ENCODE results near the gene SEC22A.

SEC22A gene

GRCh38 chr3:123300056-123300455 is 98.3 kb downstream of the SEC22A start:
- in situ Hi-C loops (cut with MboI; ENCODE audit: low sequenced_read_pairs): no loop called here
- DNase-seq (ENCODE audit: low spot score in 2 of 2): no peak
- H3K27me3 ChIP-seq (ENCODE audit: low read depth): no peaks in the 10 kb centered on the region
- no peaks in the 10 kb centered on the region for H3K36me3 ChIP-seq (replicated peaks)
- no peak overlapping the region for H3K4me3 ChIP-seq
- no peaks in the 10 kb centered on the region for H3K4me1 ChIP-seq
- no peaks in the 10 kb centered on the region for H3K9me3 ChIP-seq

DNA sequence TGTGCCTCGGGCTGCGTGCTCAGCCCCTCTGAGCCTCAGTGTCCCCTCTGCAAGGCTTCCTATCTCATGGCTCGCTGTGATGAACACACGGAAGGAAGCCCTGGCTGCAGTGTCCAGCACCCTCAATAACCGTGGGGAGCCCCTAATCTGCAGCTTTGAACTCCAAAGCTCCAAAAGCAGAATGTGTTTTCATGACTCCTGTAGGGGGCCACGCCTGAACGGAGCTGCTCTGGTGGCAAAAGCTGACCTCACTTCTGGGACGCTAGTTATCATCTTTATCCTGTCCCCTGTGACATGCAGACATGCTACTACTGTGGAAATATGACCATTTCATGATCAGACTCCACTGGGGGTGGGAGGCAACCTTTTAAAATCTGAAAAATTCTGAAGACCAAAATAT is 98.8 kb downstream of the SEC22A start:
- H3K4me3 ChIP-seq: no peak overlapping the region
- no peaks in the 10 kb centered on the region for H3K9me3 ChIP-seq
- H3K36me3 ChIP-seq (replicated peaks): no peaks in the 10 kb centered on the region
- H3K27me3 ChIP-seq (ENCODE audit: low read depth): no peaks in the 10 kb centered on the region
- no peaks in the 10 kb centered on the region for H3K4me1 ChIP-seq
- in situ Hi-C loops (cut with MboI; ENCODE audit: low sequenced_read_pairs): no loop called here
- DNase-seq (ENCODE audit: low spot score in 2 of 2): no peak

- no peaks in the 10 kb centered on the region for H3K27me3 ChIP-seq (ENCODE audit: low read depth)
- H3K4me1 ChIP-seq: no peaks in the 10 kb centered on the region
- DNase-seq (ENCODE audit: low spot score in 2 of 2): no peak
- H3K36me3 ChIP-seq (replicated peaks): no peaks in the 10 kb centered on the region
- in situ Hi-C loops (cut with MboI; ENCODE audit: low sequenced_read_pairs): no loop called here
- H3K4me3 ChIP-seq: no peak overlapping the region
- H3K9me3 ChIP-seq: no peaks in the 10 kb centered on the region
Observed at GRCh38 chr3:123301331-123302184, 99.8 kb downstream of the SEC22A start.

DNA sequence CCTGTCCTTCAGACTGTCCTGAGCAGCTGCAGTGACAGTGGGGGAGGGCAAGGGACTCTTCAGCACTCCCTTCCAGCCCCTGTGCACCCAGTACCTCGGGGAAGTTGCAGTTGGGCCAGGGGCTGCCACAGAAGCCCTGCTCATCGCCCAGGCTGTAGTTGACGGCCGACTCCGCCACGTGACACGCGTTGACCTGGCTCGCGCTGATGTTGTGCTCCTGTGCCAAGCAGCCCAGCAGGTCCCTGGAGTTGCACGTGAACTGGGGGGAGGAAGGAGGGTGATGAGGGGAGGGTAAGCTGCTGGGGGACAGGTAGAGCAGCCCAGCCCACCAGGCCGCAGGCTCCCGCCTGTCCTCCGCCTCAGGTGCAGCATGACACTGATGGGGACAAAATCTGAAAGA is 101.2 kb downstream of the SEC22A start:
- Histone ChIP-seq H3K36me3 (replicated peaks) (no peaks in the 10 kb centered on the region), H3K9me3 (no peaks in the 10 kb centered on the region), H3K4me1 (no peaks in the 10 kb centered on the region), H3K27me3 (ENCODE audit: low read depth) (no peaks in the 10 kb centered on the region), H3K4me3 (no peak overlapping the region)
- no peak for DNase-seq (ENCODE audit: low spot score in 2 of 2)
- in situ Hi-C loops (cut with MboI; ENCODE audit: low sequenced_read_pairs): no loop called here

DNA sequence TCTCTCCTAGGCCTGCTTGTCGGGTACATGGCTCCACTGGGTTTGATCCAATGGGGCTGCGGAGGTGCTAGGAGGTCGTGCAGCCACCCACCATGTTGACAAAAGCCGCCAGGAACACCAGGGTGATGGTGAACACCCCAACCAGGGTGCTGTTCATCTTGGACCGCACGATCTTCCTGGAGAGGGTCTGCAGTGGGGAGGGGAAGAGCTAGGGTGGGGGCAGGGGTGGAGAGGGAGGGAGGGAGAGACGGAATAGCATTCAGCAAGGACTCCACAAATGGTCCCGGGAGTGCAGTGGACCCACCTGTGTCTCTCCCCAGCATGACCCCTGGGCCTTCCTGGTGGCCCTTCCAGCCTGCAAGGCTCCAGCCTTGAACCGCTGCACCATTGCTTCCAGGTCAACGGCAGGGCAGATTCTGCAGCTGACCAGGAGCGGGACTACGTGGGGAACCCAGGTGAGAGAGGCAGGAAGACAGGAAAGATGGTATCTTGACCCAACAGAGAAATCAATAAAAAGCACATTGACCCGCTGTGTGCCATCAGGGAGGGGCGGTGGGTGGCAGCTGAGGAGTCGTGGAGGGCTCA is 102.3 kb downstream of the SEC22A start:
- H3K4me3 ChIP-seq: no peak overlapping the region
- in situ Hi-C loops (cut with MboI; ENCODE audit: low sequenced_read_pairs): no loop called here

GRCh38 chr3:123305192-123305591 is 103.4 kb downstream of the SEC22A start:
- in situ Hi-C loops (cut with MboI; ENCODE audit: low sequenced_read_pairs): no loop called here
- Histone ChIP-seq H3K36me3 (replicated peaks) (no peaks in the 10 kb centered on the region), H3K4me3 (no peak overlapping the region), H3K4me1 (no peaks in the 10 kb centered on the region), H3K9me3 (no peaks in the 10 kb centered on the region), H3K27me3 (ENCODE audit: low read depth) (no peaks in the 10 kb centered on the region)
- no peak for DNase-seq (ENCODE audit: low spot score in 2 of 2)

More for the DNA sequence above, 102.3 kb downstream of the SEC22A start:
- Histone ChIP-seq H3K4me1 (no peaks in the 10 kb centered on the region), H3K36me3 (replicated peaks) (no peaks in the 10 kb centered on the region), H3K9me3 (no peaks in the 10 kb centered on the region), H3K27me3 (ENCODE audit: low read depth) (no peaks in the 10 kb centered on the region)
- no peak for DNase-seq (ENCODE audit: low spot score in 2 of 2)

DNA sequence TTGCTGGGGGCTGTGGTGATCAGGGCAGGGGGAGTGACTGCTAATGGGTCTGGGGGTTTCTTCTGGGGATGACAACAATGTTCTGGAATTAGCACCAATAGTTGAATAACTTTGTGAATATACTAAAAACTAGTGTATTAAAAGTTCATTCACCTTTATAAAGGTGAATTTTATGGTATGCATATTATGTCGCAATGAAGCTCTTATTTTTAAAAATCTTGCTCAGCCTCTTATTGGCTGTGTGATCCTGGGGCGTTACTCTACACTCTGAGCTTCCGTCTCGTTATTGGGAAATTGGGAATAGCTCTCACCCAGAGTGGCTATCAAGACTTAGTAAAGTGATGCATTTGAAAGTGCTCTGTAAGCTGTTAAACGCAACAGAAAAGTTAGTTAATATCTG is 105.3 kb downstream of the SEC22A start:
- H3K4me1 ChIP-seq: no peaks in the 10 kb centered on the region
- no peaks in the 10 kb centered on the region for H3K27me3 ChIP-seq (ENCODE audit: low read depth)
- H3K9me3 ChIP-seq: no peaks in the 10 kb centered on the region
- no peak overlapping the region for H3K4me3 ChIP-seq
- in situ Hi-C loops (cut with MboI; ENCODE audit: low sequenced_read_pairs): no loop called here
- no peaks in the 10 kb centered on the region for H3K36me3 ChIP-seq (replicated peaks)
- DNase-seq (ENCODE audit: low spot score in 2 of 2): no peak

DNA sequence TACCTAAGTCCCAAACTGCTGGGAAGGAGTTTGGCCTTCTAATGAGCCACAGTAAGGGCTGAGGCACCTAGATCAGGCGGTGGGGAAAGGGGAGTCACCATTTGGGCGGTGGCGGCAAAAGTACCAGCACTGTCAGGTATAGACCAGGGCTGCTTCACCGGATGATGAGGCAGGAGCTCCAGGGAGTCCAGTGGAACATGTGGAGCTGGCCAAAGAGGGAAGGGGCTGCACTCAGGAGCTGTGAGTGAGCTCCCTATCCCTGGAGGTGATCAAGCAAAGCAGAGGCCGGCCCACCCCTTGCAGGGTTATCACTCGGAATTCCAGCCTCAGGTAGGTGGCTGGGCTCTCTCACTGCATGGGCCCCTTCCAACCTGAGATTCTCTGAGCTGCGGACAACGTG is 108.4 kb downstream of the SEC22A start:
- H3K9me3 ChIP-seq: no peaks in the 10 kb centered on the region
- no peaks in the 10 kb centered on the region for H3K27me3 ChIP-seq (ENCODE audit: low read depth)
- in situ Hi-C loops (cut with MboI; ENCODE audit: low sequenced_read_pairs): no loop called here
- H3K36me3 ChIP-seq (replicated peaks): no peaks in the 10 kb centered on the region
- no peak for DNase-seq (ENCODE audit: low spot score in 2 of 2)
- no peaks in the 10 kb centered on the region for H3K4me1 ChIP-seq
- H3K4me3 ChIP-seq: no peak overlapping the region

- in situ Hi-C loops (cut with MboI; ENCODE audit: low sequenced_read_pairs): no loop called here
- no peak for DNase-seq (ENCODE audit: low spot score in 2 of 2)
- H3K36me3 ChIP-seq (replicated peaks): no peaks in the 10 kb centered on the region
- H3K4me1 ChIP-seq: no peaks in the 10 kb centered on the region
- H3K9me3 ChIP-seq: no peaks in the 10 kb centered on the region
- H3K27me3 ChIP-seq (ENCODE audit: low read depth): no peaks in the 10 kb centered on the region
- no peak overlapping the region for H3K4me3 ChIP-seq
Observed at GRCh38 chr3:123310741-123311140, 109.0 kb downstream of the SEC22A start.

DNA sequence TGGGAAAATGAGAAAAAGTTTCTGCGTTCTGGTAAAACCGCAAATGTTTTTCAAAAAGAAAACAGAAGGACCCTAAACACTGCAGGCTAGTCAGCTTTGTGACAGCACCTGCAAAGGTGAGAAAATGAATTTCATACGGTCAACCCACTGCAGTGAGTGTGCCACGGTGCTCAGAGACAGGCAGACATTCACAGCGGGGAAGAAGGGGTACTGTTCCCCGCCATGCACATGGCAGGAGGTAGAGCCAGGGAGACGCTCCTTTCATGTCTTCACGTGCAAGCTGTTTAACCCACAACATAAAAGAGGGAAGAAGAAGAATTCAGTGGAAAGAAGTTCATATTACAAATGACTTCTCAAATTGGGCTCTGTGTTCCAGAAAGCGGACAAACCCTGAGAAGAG is 109.5 kb downstream of the SEC22A start:
- DNase-seq (ENCODE audit: low spot score in 2 of 2): no peak
- H3K27me3 ChIP-seq (ENCODE audit: low read depth): no peaks in the 10 kb centered on the region
- H3K36me3 ChIP-seq (replicated peaks): no peaks in the 10 kb centered on the region
- no peaks in the 10 kb centered on the region for H3K9me3 ChIP-seq
- in situ Hi-C loops (cut with MboI; ENCODE audit: low sequenced_read_pairs): no loop called here
- no peak overlapping the region for H3K4me3 ChIP-seq
- H3K4me1 ChIP-seq: no peaks in the 10 kb centered on the region

GRCh38 chr3:123312331-123313265 is 110.9 kb downstream of the SEC22A start:
- Histone ChIP-seq H3K9me3 (no peaks in the 10 kb centered on the region), H3K36me3 (replicated peaks) (no peaks in the 10 kb centered on the region), H3K4me3 (no peak overlapping the region), H3K27me3 (ENCODE audit: low read depth) (peaks cover 3% of the 10 kb centered on the region; the same call in 1 of the 2 replicates), H3K4me1 (no peaks in the 10 kb centered on the region)
- in situ Hi-C loops (cut with MboI; ENCODE audit: low sequenced_read_pairs): no loop called here
- DNase-seq (ENCODE audit: low spot score in 2 of 2): no peak

DNA sequence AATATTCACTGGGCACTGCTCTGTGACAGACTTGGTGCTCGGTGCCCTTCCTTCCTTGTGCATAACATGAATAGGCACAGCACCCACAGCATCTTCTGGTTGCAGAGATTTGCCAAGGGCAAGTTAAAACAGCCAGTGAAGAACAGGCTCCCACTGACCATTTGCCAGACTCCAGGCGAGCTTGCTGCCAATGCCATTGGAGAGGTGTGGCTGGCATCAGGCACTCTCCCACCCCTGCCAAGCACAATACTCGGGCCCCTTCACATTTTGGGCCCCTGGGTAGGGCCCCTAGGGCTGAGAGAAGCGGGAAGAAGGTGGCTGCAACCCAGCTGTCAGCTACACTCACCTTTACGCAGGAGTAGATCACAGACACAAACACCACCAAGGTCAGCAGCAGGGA is 112.1 kb downstream of the SEC22A start:
- H3K4me1 ChIP-seq: no peaks in the 10 kb centered on the region
- no peak for DNase-seq (ENCODE audit: low spot score in 2 of 2)
- H3K9me3 ChIP-seq: no peaks in the 10 kb centered on the region
- peaks cover 3% of the 10 kb centered on the region; the same call in 1 of the 2 replicates for H3K27me3 ChIP-seq (ENCODE audit: low read depth)
- H3K36me3 ChIP-seq (replicated peaks): no peaks in the 10 kb centered on the region
- in situ Hi-C loops (cut with MboI; ENCODE audit: low sequenced_read_pairs): no loop called here
- H3K4me3 ChIP-seq: no peak overlapping the region

DNA sequence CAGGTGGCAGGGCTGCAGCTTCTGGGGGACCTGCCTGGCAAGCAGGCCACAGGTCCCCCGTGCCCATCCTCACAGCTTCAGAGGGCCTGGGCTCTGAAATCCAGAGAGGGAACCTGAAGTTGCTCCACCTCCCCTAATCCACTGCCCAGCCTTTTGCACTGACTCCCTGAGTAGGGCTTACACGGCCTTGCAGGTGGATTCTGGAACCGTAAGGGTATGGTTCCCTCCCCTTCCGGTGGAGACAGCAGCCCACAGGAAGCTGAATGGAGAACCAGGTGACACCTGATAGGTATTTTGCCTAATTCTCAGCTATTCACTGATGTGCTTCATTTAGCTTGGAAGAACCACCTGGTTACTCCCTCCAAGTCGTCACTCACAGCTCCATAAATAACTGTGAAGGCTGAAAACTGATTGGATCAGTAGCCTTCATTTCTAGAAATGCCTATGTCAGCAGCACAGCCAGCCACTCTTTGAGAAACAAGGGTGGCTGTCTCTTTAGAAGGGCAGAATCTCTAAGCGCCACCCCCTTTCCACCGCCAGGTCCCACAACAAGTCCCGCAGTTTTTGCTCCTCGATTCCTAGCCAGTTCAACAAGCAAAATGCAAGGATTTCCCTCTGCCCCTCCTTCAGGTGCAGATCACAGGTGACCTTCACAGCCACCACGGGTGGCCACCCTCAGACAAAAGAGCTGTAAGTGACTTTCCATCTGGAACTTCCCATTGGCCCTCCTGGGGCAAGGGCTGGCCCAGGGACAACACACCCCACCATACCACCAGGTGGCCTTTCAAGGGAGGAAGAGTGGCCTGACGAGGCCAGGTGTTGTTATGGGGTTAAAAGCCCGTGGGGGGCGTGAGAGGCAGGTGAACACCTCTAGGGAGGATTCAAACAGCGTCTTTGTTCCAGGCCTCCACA is 112.9 kb downstream of the SEC22A start:
- peaks cover 3% of the 10 kb centered on the region; the same call in 1 of the 2 replicates for H3K4me1 ChIP-seq
- in situ Hi-C loops (cut with MboI; ENCODE audit: low sequenced_read_pairs): no loop called here
- H3K27me3 ChIP-seq (ENCODE audit: low read depth): peaks cover 3% of the 10 kb centered on the region; the same call in 1 of the 2 replicates
- no peak for DNase-seq (ENCODE audit: low spot score in 2 of 2)
- H3K4me3 ChIP-seq: no peak overlapping the region
- no peaks in the 10 kb centered on the region for H3K9me3 ChIP-seq
- no peaks in the 10 kb centered on the region for H3K36me3 ChIP-seq (replicated peaks)
